ENCODE results near the gene IER2. TPM values are rescaled to one million over a fixed set of nuclear protein-coding genes. Genes with fewer than 3 reads are reported as not detected.

The IER2 gene
- total RNA-seq, 3 donors from 2014 or later (not counting 1 experiment from before 2014, with no cell fraction given), result 668 to 1,112 (median 949) TPM

DNA sequence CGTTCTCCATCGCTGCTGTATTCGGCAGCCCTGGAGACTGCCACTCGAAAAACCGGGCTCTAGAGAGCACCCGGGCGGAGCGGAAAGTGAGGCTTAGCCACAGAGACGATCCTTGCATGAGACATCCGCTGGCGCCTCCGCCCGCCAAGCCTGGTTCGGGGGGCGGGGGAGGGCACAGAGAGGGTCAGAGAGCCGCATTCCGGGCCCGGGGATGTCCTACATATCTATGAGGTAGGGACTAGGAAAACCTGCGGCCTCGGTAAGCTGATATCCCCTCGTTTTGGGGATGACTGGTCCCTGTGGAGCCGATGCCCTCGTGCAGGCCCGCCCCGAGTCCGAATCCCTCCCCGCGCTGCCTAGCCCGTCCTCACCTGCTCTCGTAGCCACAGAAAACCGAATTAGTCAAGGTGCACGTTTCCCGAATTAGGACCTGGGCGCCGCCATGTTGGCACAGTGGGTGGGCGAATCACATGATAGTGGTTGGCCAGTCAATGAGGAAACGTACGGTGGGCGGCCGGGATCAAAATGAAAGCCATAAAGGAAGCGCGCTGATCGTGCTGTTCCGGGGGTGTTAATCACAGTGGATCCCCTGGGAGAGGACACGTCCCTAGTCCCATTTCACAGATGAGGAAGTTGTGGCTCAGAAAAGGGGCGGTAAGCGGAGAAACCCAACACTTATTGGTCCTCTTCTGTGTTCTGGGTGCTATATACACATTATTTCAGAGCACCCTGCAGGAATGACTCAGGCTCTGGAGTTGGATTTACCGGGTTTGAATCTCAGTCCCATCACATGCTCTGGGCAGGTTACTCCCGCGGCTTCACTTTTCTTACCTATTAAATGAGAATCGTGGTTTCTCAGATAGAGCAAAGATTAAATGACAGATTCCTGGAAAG is 33.7 kb upstream of the IER2 start, which contains the start of gene TRMT1:
TSS of gene TRMT1 (minus strand) at position 459 of the 894 bp plus-strand sequence. CDS start at position 118, 341 bp downstream.
- H3K36me3 ChIP-seq (ENCODE audit: control insufficient read depth, insufficient read depth, low read length), result peaks cover 5% of the 10 kb centered on the region
- H3K27me3 Mint-ChIP-seq (ENCODE audit: low read depth in 2 of 2), result no peaks in the 10 kb centered on the region
- peak; percentile 85 to 93 for DNase-seq
- TF ChIP-seq, protein P1, sequence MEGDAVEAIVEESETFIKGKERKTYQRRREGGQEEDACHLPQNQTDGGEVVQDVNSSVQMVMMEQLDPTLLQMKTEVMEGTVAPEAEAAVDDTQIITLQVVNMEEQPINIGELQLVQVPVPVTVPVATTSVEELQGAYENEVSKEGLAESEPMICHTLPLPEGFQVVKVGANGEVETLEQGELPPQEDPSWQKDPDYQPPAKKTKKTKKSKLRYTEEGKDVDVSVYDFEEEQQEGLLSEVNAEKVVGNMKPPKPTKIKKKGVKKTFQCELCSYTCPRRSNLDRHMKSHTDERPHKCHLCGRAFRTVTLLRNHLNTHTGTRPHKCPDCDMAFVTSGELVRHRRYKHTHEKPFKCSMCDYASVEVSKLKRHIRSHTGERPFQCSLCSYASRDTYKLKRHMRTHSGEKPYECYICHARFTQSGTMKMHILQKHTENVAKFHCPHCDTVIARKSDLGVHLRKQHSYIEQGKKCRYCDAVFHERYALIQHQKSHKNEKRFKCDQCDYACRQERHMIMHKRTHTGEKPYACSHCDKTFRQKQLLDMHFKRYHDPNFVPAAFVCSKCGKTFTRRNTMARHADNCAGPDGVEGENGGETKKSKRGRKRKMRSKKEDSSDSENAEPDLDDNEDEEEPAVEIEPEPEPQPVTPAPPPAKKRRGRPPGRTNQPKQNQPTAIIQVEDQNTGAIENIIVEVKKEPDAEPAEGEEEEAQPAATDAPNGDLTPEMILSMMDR (IDR thresholded peaks at IDR 0.05), result no peak
- peak; percentile 63 to 77 (median 70) for ATAC-seq
- peak within 1 kb of the TSS; percentile 99 for H3K4me3 Mint-ChIP-seq
- no peaks in the 10 kb centered on the region for H3K9me3 ChIP-seq (ENCODE audit: control insufficient read depth, insufficient read depth, low read length)
- under 1% methylated on average over 51 of the region's 51 CpGs for WGBS (ENCODE audit: insufficient coverage)
- peaks cover 51% of the 10 kb centered on the region for H3K4me1 ChIP-seq (ENCODE audit: control insufficient read depth, insufficient read depth, low read length)
- H3K4me1 Mint-ChIP-seq, result peaks cover 38 to 52% of the 10 kb centered on the region in 2 donors
- no peaks in the 10 kb centered on the region for H3K9me3 Mint-ChIP-seq
- peak within 1 kb of the TSS; percentile 68 for H3K4me3 ChIP-seq (ENCODE audit: low read length)
- intact Hi-C loops (cut with micrococcal nuclease), result loop anchor here (1.0 to 2.0 kb wide), 2 partner anchors 14 to 36 kb away; partner anchors contain the start of gene LYL1
- H3K36me3 Mint-ChIP-seq, result no peaks in the 10 kb centered on the region
- H3K27ac ChIP-seq (ENCODE audit: low read length), result peak within 1 kb of the TSS; percentile 41
- no peaks in the 10 kb centered on the region for H3K27me3 ChIP-seq (ENCODE audit: control insufficient read depth, insufficient read depth, low read length)
- peak within 1 kb of the TSS; percentile 88 to 93 for H3K27ac Mint-ChIP-seq

DNA sequence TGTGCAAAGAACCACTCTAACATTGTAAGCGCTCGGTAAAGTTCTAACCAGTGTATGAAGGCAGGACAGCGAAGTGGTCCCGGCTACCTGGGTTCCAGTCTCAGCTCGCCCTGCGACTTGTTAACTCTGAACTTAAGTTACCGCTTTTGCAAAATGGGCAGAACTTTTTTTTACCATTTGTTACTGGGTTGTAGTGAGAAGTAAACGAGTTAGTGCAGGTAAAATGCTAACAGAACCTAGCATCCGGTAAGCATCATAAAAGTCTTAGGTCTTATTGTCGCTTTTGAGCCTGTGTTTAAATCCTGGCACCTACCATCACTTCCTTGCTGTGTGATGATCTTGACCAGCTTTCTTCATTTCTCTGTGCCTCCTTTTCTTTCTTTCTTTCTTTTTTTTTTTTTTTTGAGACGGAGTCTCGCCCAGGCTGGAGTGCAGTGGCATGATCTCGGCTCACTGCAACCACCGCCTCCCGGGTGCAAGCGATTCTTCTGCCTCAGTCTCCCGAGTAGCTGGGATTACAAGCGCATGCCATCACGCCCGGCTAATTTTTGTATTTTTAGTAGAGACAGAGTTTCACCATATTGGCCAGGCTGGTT is 32.9 kb upstream of the IER2 start:
- H3K27me3 ChIP-seq (ENCODE audit: control insufficient read depth, insufficient read depth, low read length), result no peaks in the 10 kb centered on the region
- peak overlapping the region; percentile 41 for H3K27ac ChIP-seq (ENCODE audit: low read length)
- H3K4me1 ChIP-seq (ENCODE audit: control insufficient read depth, insufficient read depth, low read length), result peaks cover 58% of the 10 kb centered on the region
- TF ChIP-seq, protein P1 (IDR thresholded peaks at IDR 0.05), result no peak
- H3K27me3 Mint-ChIP-seq (ENCODE audit: low read depth in 2 of 2), result no peaks in the 10 kb centered on the region
- H3K4me3 Mint-ChIP-seq, result peak overlapping the region; percentile 99
- no peaks in the 10 kb centered on the region for H3K9me3 Mint-ChIP-seq
- peak overlapping the region; percentile 88 to 93 for H3K27ac Mint-ChIP-seq
- peaks cover 5% of the 10 kb centered on the region for H3K36me3 ChIP-seq (ENCODE audit: control insufficient read depth, insufficient read depth, low read length)
- peak in 2 of 3 donors; percentile 3 to 9 for ATAC-seq
- H3K36me3 Mint-ChIP-seq, result no peaks in the 10 kb centered on the region
- peak overlapping the region; percentile 68 for H3K4me3 ChIP-seq (ENCODE audit: low read length)
- peak in 1 of 2 donors; percentile 64 for DNase-seq
- no peaks in the 10 kb centered on the region for H3K9me3 ChIP-seq (ENCODE audit: control insufficient read depth, insufficient read depth, low read length)
- WGBS (ENCODE audit: insufficient coverage), result 16% methylated on average over 20 of the region's 20 CpGs
- intact Hi-C loops (cut with micrococcal nuclease), result loop anchor here (2.0 kb wide), 1 partner anchor 14 kb away; the partner anchor contains the start of gene LYL1
- peaks cover 45 to 59% of the 10 kb centered on the region in 2 donors for H3K4me1 Mint-ChIP-seq

DNA sequence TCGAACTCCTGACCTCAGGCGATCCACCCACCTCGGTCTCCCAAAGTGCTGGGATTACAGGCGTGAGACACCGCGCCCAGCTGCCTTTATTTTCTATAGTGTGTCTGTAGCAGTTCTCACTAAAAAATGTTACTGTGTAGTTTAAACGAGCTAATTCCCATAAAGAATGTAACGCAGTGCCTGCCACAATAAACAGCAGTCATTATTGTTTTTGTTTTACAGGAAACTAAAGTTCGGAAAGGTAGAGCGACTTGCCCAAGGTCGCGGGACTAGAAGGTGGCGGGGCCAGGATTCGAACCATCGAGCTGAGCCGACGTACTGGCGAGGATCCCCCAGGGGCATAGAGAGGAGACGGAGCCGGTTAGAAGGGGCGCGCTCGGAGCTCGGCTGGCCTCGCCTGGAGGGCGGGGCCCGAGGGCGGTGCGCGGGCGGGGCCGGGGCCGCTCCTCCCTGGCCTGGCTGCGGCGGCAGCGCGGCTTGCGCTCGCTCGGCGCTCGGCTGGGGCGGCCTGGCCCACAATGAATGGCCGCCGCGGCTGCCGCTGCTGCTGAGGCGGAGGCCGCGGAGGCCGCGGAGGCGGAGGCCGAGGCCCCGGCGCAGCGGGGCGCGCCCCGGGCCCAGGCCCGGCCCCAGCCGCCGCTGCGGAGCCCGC is 32.3 kb upstream of the IER2 start, which contains the start of gene NACC1:
TSS of gene NACC1 (plus strand) at position 493 of the 652 bp plus-strand sequence. CDS start 16,944 bp downstream, outside the sequence.
- Mint-ChIP-seq H3K27me3 (ENCODE audit: low read depth in 2 of 2) (no peaks in the 10 kb centered on the region), H3K4me1 (peaks cover 51 to 65% of the 10 kb centered on the region in 2 donors), H3K36me3 (no peaks in the 10 kb centered on the region), H3K27ac (peak within 1 kb of the TSS; percentile 88 to 93), H3K4me3 (peak within 1 kb of the TSS; percentile 99), H3K9me3 (no peaks in the 10 kb centered on the region)
- DNase-seq, result peak; percentile 86 to 92
- peaks cover 65% of the 10 kb centered on the region for H3K4me1 ChIP-seq (ENCODE audit: control insufficient read depth, insufficient read depth, low read length)
- H3K4me3 ChIP-seq (ENCODE audit: low read length), result peak within 1 kb of the TSS; percentile 74
- no peaks in the 10 kb centered on the region for H3K27me3 ChIP-seq (ENCODE audit: control insufficient read depth, insufficient read depth, low read length)
- peaks cover 5% of the 10 kb centered on the region for H3K36me3 ChIP-seq (ENCODE audit: control insufficient read depth, insufficient read depth, low read length)
- intact Hi-C loops (cut with micrococcal nuclease), result loop anchor here (2.0 kb wide), 1 partner anchor 15 kb away; the partner anchor contains the start of gene LYL1
- TF ChIP-seq, protein P1 (IDR thresholded peaks at IDR 0.05), result no peak
- peak; percentile 77 to 92 (median 81) for ATAC-seq
- no peaks in the 10 kb centered on the region for H3K9me3 ChIP-seq (ENCODE audit: control insufficient read depth, insufficient read depth, low read length)
- WGBS (ENCODE audit: insufficient coverage), result 3% methylated on average over 65 of the region's 65 CpGs
- H3K27ac ChIP-seq (ENCODE audit: low read length), result peak within 1 kb of the TSS; percentile 55
